ENCODE measurements around the gene MYOF. TPM values are rescaled to one million over a fixed set of nuclear protein-coding genes. Genes with fewer than 3 reads are reported as not detected.
"Not testable (repeated sequence)": the region's sequence is repeated elsewhere in the genome, so short reads cannot be mapped to it uniquely, and the experiment has no call there.

Gene MYOF
- total RNA-seq, 1 donor from 2014 or later: 87.9 TPM

DNA sequence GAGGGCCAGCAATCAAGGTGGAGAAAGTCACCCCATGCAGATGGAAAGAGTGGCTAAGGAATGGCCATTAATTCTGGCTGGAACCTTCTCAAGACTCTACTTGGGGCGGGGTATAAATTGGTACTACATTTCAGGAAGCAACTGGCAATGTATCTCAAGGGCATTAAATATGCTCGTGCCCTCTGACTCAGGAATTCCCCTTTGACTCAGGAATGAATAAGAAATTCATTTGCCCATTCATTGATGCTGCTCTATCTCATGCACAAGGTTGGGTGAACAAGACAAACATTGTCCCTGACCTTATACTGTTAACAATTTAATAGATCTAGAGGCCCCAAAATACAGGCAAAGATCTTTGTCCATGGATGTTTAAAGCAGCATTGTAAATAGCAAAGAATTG lies 188.1 kb downstream of the MYOF start:
- no peak for DNase-seq

DNA sequence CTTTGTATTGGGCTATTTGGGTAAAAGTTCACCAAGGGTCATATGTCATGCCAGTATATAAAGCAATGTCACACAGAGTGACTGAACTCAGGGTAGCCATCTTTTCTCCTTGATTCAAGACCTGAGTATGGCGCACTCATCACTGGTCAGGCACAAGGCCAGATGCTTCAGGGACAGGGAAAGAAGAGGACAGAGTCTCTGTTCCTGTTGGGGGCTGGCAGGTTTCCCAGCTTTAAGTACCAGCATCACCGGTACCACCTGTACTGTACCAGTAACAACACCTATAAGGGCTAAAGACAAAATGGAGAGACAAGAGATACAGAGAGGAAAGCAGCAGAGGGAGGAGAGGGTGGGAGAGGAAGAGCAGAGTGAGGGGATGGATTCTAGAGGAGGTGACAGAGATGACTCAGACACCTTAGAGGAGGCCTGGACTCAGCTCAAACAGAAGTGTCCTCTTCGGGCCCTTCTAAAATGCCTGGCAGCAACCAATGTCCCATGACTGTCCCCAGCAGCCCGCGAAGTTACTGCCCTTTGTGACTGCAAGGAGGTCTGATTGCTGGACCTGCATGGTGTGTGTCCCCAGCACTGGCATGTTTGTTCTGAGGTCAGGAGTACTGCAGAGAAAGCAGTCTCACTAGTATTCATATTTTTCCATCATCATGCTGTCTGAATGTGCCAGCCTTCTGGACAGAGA lies 191.3 kb downstream of the MYOF start:
- no peak for DNase-seq

DNA sequence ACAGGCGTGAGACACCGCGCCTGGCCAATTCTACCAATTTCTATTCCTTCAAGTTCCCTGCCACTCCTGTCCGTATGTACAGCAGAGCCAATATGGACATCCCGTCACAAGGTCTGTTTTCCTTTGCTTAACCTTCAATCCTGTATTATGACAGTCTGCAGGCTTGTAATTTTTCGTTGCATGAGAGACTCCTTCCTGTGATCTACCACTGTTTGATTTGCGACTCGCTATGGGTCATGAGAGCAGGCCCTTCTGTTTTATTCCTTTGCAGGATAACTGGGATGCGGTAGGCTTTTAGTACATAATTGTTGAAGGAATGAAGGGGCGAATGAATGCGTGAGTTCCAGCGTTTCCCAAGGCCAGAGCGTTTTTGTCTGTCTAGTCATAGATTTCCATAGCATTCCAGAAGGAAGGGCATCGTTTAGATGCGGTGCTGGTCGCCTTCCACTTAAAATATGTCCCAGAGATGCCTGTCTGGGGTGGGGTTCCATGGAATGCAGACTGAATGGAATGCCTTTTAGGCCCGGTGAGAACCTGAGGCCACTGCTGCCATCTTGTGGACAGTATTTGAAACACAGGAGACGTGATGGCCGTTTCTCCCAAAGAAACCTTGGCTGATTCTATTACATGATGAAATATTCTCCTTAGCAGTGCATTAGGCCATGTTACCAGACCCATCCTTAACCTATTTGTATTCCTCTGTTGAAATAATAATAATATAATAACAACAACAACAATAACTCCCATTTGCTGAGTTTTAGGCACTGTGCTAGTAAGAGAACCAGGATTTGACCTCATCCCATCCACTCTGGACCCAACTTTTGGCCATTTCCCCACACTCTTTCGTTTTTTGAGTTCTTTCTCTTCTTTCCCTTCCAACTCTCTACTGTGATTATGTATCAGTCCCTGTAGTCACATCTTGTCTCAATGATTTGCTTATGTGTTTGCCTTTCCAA lies 193.2 kb downstream of the MYOF start:
- DNase-seq: peak; percentile 93

DNA sequence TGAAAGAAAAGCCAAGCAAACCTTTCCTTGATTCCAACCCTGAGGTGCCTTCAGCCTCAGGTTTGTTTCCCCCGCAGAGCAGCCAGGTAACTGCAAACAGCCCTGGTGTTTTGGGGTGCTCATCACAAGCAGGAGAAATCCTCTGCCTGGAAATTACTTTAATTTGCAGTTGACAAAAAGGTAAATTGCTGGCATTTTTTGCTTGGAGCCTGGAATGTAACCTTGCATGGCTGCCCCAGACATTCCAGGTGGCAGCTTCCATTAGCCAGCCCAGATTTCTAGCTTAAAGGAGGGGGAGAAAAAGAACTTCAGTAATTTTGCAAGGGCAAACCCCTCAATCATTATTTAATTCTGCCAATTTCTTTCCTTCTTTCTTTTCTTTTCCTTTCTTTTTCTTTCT lies 194.4 kb downstream of the MYOF start:
- DNase-seq: no peak

DNA sequence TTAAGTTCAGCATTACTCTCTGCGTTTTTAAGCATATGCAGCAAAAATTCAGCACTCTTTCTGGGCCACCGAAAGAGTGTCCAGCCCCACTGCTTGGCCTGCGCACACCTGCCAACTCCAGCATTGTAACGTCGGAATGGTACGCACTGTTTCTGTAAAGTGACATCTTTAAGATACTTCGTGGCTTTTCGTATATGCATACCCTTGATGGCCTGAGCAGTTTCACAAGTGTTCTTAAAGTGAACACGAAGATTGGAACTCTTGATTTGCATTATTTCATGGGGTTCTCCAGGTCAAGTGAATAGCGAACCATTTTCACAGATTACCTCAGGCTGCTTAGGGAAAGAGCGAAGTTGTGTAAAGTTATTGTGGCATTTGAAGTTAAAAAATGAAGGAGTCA lies 197.9 kb downstream of the MYOF start:
- DNase-seq: not testable (repeated sequence)

DNA sequence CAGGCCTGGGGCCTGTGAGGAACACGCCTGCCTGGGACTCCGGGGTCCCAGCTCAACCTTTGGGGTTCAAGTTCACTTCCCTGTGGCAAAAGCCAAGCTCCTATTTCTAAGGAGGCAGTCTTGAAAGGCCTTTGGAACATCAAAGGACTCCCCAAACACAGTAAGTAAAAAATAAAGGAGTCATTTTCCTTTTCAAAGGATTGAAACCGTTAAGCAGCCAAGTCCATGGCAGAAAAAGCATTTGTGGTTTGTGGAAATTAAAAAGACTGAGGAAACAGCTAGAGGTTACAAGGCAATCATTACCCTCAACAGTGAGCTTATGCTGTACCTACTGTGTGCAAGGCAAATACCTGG lies 200.8 kb downstream of the MYOF start:
- no peak for DNase-seq

DNA sequence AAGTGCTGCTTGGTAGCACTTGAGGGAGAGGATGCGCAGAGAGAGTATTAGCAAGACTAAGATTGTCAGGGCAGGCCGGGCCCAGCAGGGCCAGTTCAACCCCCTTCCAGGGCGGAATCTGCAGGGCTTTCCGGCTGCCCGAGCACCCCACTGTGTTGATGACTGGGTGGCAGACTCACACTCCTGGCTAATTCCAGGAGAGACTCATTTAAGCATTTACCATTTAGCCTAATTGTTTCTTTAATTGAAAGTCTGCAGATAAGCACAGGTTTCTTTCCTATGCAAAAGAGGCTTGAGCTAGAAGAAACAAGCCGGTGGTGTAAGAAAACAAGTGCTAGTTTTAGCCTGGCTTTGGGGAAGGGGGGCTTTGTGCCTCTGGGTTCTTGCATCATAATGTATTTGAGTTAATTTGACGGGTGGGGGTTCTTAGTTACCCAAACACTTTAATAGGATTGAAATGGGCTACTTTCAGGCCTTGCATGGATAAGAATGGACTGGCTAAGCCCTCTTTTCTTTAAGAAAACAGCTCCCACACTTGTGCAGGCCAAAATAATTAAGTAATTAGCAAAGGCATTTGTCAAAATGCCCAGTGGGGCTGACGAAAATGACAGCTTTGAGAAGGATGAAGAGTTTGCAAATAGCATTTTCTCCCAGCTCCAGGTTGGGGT lies 201.3 kb downstream of the MYOF start:
- DNase-seq: no peak

DNA sequence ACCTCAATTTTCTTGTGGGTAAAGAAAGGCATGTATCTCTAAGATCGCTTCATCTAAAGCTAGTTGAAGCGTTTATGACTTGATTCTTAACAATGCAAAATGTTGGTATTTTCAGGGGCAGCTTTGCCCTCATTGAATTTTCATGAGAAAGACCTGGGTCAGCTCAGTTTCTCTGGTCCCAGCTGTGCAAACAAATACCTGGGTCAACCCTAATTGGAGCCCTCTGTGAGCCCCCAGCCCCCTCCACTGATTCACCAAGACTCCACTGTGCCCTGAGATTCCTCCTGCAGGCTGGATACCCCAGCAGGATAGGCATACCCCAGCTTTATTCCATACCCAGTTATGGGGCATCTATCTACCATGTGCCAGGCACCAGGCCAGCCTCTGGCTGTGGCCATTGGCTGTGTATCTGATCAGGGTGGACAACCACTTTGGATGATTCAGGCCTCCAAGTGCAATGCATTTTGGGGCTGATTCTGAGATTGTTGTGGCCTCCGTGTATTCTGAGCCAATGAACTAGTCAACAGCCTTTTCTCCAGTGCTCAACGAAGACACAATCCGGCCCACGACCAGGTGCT lies 201.9 kb downstream of the MYOF start:
- no peak for DNase-seq

DNA sequence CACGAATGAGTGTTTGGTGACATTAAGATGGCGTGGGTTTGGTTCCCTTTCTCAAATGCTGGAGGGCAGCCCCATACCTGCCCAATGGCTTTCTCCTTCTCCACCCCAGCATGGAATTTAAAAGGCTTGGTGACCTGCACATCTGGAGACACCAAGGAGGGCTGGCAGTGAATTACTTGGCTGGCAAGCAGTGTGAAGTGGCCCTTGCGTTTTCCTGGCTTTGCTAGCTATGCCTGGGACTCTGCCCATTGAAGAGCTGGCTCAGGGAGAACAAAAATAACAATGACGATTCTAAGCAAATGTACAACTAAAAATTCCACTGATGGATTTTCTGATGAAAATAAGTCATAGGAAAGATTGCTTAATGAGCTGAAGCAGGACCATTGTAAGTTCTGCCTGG lies 204.8 kb downstream of the MYOF start:
- no peak for DNase-seq

DNA sequence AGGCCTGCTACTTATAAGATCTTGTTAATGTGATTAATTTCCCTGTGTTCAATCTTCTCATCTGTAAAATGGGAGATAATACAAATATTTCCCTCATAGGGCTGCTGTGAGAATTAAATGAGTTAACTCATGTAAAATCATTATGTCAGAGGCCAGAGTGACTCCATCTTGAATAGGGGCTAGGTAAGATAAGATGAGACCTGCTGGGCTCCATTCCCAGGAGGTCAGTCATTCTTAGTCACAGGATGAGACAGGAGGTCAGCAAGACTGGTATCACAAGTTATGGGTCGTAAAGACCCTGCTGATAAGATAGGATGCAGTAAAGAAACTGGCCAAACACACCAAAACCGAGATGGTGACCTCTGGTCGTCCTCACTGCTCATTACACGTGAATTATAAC lies 207.7 kb downstream of the MYOF start:
- no peak for DNase-seq

DNA sequence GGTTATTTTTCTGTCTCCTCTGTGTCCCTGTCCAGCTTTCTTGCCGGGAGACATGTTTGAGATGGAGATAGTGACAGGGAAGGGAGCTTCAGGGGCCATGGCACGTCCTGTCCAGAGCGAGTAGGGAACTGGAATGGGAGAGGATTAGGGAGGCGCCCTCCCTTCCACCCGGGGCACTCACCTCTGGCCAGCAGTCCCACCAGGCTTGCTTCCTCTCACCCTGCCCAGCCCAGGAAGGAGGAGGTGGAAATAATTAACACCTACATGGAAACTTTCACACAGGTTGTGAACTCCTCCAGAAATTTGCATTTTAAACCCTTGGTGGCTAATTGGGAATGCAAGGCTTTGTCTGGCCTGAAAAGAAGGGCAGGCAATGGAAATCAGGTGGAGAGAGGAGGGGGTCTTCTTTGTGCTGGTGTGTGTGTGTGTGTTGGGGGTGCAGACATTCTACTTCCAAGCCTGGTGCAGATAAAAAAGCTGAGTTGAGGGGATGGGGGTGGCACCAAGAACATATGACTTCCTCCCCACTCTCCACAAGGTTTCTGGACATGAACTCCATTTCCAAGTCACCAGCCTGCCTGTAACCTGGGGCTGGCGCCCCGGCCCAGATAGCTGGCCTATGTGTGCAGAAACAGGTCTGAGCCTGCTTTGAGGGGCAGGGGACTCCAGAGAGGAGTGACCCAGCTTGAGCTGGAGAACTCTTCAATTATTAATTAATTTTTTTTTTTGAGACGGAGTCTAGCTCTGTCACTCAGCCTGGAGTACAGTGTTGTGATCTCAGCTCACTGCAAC lies 209.1 kb downstream of the MYOF start:
- DNase-seq: no peak

DNA sequence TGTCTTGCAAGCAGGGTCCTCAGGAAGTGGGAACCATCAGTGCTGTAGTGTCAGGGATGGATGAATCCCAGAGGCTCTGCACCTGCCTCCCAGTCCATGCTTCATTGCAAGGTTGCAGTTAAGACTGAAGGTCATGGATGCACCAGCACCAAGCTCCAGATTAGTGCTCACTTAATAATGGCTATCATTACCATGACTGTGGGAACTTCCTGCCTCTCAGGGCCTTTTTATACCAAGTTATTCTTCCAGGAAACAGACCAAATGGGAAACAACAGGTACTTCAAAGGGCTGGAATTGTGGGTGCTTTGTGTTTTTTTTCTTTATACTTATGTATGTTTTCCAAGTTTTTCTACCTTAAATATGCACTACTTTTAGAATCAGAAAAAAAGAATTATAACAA lies 210.8 kb downstream of the MYOF start:
- no peak for DNase-seq

DNA sequence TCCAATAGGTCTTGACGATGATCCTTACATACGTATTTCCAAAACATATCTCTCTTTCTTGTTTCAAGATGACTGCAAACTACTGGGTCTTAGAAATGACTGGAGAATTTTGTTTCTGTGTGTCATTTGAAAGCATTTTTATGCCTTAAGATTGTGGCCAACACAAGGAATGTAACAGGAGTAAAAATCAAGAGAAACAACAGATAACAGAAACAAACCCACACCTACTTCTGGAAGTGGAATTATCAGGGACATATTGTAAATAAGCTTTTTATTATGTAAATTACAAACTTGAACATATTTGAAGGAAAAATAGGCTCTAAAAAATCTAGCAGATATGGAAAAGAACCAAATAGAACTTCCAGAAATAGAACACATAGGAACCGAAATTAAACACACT lies 212.9 kb downstream of the MYOF start:
- DNase-seq: no peak

DNA sequence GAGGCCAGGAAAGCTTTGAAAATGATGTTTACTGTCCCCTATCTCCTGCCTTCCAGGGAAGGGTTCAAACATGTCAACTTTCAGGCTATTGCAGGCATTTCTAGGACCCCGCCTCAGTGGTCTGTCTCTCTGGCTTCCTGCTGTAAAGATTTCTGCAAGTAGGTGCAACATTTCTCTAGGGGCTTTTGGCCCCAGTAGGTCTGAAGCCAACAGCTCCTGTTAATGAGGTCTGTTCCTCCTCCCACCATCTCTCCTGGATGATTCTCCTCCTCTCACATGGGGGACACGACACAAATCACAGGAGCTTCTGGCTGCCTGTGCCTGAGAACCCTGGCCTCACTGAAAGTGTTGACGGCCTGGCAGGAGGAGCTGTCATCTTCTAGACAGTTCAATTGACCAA lies 214.1 kb downstream of the MYOF start:
- DNase-seq: no peak

DNA sequence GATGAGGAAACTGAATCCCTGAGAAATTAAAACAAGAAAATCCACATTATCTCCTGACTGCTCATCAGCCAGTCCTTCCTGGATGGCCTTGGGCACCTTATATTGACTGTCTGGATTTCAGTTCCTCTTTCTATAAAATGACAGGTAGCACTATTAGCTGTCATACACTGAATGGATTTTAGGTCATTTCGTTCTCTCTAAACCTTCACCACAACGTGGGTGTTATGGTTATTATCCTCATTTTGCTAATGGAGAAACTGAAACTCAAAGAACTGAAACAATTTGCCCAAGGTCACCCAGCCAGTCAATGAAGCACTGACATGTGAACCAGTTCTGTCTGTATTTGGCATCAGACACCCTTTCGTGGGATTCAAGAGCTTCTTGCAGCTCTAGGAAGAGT lies 214.6 kb downstream of the MYOF start:
- DNase-seq: no peak

DNA sequence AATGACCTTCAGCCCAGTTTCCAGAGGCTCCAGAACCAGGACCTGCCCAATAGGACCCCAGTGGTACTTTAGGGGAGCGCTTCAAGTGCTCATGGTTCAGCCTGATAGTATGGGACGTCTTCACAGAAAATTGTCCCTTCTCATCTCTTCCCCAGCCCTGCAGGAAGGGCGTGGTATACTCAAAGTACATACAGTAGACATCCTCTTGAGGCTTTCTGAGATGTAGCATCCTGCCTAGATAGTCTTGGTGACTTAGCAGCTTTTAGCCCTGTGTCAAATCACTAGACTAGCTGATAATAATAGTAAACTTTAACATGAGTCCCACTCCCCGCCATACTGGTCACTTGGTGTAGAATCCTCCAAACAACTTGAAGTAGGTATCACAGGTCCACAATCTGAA lies 215.3 kb downstream of the MYOF start:
- DNase-seq: no peak

DNA sequence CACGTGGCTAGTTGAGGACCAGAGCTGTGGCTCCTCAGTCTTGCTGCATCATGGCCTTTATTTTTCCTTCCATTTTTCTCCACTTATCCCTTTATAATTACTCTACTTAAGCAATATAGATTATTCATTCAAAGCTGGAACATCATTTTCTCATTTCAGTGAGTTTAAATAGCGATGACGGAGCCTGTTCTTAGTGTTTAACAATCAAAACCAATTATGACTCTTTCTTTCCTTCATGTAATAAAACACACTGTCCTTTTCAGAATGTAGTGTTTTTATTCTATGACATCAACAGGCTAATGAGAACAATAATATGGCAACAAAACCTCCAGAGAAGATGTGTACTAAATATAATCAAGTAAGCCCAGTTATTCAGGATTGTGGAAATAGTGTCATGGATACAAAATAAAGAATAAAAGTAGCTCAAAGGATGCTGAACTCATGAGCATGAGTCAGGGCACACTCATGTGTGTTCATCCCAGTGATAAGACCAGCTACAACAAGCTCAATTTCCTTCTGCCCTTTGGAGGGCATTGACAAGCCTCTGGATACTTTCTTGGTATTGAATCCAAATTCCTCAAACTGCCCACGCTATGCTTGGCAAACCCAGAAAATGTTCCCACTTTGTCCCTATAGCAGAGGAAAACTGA lies 220.0 kb downstream of the MYOF start:
- DNase-seq: no peak

DNA sequence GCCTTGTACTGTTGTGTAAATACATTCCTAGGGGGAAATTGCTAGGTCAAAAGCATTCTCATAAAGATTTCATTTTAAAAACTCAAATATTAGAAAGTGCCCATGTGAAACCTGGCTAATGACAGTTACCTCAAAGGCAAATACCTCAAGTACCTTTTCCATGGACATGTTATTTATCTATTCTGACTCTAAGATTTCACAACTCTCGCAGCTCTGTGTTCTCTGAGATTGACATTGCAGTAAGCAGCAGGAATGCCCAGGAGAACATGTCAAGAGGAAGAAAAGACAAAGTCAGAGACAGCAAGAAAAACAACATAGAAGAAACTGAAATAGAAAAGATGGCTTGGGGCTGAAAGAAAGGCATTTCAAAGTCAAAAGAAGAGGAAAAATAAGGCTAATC lies 221.0 kb downstream of the MYOF start:
- no peak for DNase-seq

DNA sequence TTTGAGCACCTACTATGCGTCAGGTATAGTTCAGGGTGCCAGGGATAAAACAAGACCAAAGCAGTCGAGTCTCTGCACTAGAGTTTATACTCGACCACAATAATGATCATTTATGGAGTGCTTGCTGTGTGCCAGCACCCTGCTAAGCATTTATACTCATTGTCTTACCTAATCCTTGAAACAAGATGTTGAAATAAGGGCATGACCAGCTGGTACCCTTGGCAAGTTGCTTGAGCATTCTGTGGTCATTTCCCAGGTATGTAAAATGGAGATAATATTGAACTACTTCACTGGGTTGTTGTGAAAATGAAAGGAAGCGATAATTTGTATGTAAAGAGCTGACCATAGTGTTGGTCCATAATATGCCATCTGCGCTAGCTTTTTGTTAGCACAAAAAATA lies 223.0 kb downstream of the MYOF start:
- DNase-seq: no peak

All from tongue (tissue), 2 donors.